Liver (tissue), 9 donors: ENCODE measurements around the gene MAFG. TPM values are rescaled to one million over a fixed set of nuclear protein-coding genes. Genes with fewer than 3 reads are reported as not detected.

ENCODE experiments used
- DNase-seq: peaks from one replicate; pipeline ENCODE4 v3.0.0-alpha.2; 2017; ENCODE audit warnings: low spot score
- H3K27ac ChIP-seq, 2 donors: one replicate each; pipeline ENCODE4 v1.7.0; 2013; ENCODE audit warnings: inconsistent platforms in 2 of 2, low read length in 2 of 2, control low read depth in 1 of 2, low read depth in 1 of 2, mild to moderate bottlenecking in 1 of 2
- H3K27me3 ChIP-seq, 4 donors: one replicate each; pipeline versions ENCODE4 v1.6.1 to v1.7.0; 2013; ENCODE audit warnings: low read length in 3 of 4, inconsistent platforms in 1 of 4, mild to moderate bottlenecking in 1 of 4, moderate library complexity in 1 of 4; ENCODE audit not compliant: control insufficient read depth in 4 of 4, insufficient read depth in 4 of 4
- H3K36me3 ChIP-seq, 4 donors: one replicate each; pipeline versions ENCODE4 v1.6.1 to v1.7.0; 2013; ENCODE audit warnings: low read length in 3 of 4, mild to moderate bottlenecking in 3 of 4, low read depth in 1 of 4, moderate library complexity in 1 of 4; ENCODE audit not compliant: control insufficient read depth in 4 of 4, insufficient read depth in 3 of 4
- H3K4me1 ChIP-seq, 4 donors: one replicate each; pipeline versions ENCODE4 v1.6.1 to v1.7.0; 2013; ENCODE audit warnings: low read length in 3 of 4, mild to moderate bottlenecking in 3 of 4, moderate library complexity in 1 of 4; ENCODE audit not compliant: control insufficient read depth in 4 of 4, insufficient read depth in 4 of 4
- H3K4me3 ChIP-seq, 3 donors: one replicate each; pipeline versions ENCODE4 v1.6.1 to v1.7.0; 2013; ENCODE audit warnings: low read length in 3 of 3, control low read depth in 1 of 3, low read depth in 1 of 3, mild to moderate bottlenecking in 1 of 3
- H3K9ac ChIP-seq, 2 donors: one replicate each; pipeline ENCODE4 v1.7.0; 2013; ENCODE audit warnings: low read length in 2 of 2, mild to moderate bottlenecking in 2 of 2, moderate library complexity in 2 of 2, control low read depth in 1 of 2, low read depth in 1 of 2
- H3K9me3 ChIP-seq, 4 donors: one replicate each; pipeline versions ENCODE4 v1.6.1 to v1.7.0; 2013; ENCODE audit warnings: low read length in 3 of 4; ENCODE audit not compliant: control insufficient read depth in 4 of 4
- ATF3 ChIP-seq: IDR thresholded peaks from 2 replicates; pipeline ENCODE4 v1.6.1; 2016; ENCODE audit warnings: antibody characterized with exemption
- CTCF ChIP-seq: fragments of 150-350 bp; IDR thresholded peaks from 2 replicates; pipeline ENCODE4 v1.5.1; 2017; ENCODE audit warnings: improper control_type of control experiment, low read depth, low read length; ENCODE audit not compliant: missing input control
- EGR1 ChIP-seq, 2 donors: IDR thresholded peaks; 2 replicates each; pipeline ENCODE4 v1.6.1; 2016 to 2018; ENCODE audit warnings: antibody characterized with exemption in 2 of 2, low read depth in 2 of 2
- FOXA2 ChIP-seq: IDR thresholded peaks from 2 replicates; pipeline ENCODE4 v1.6.1; 2016; ENCODE audit warnings: antibody characterized with exemption
- GABPA ChIP-seq, 2 donors: IDR thresholded peaks in 1 of 2; conservative IDR thresholded peaks in 1 of 2; 2 replicates each; pipeline ENCODE4 v1.6.1; 2016; ENCODE audit warnings: antibody characterized with exemption in 2 of 2, mild to moderate bottlenecking in 1 of 2, moderate library complexity in 1 of 2
- HNF4A ChIP-seq, 2 donors: conservative IDR thresholded peaks; 2 replicates each; pipeline ENCODE4 v1.6.1; 2016; ENCODE audit warnings: antibody characterized with exemption in 2 of 2, mild to moderate bottlenecking in 2 of 2
- HNF4G ChIP-seq: IDR thresholded peaks from 2 replicates; pipeline ENCODE4 v1.6.1; 2016; ENCODE audit warnings: antibody characterized with exemption
- NR2F2 ChIP-seq: IDR thresholded peaks from 2 replicates; pipeline ENCODE4 v1.6.1; 2016; ENCODE audit warnings: antibody characterized with exemption
- RAD21 ChIP-seq, 2 donors: IDR thresholded peaks; 2 replicates each; pipeline ENCODE4 v1.6.1; 2016; ENCODE audit warnings: antibody characterized with exemption in 2 of 2, mild to moderate bottlenecking in 2 of 2
- REST ChIP-seq: IDR thresholded peaks from 2 replicates; pipeline ENCODE4 v1.6.1; 2016; ENCODE audit warnings: antibody characterized with exemption, mild to moderate bottlenecking
- RXRA ChIP-seq, 2 donors: IDR thresholded peaks; 2 replicates each; pipeline ENCODE4 v1.6.1; 2017 to 2018; ENCODE audit warnings: antibody characterized with exemption in 2 of 2, mild to moderate bottlenecking in 1 of 2
- SP1 ChIP-seq: IDR thresholded peaks from 2 replicates; pipeline ENCODE4 v1.6.1; 2018; ENCODE audit warnings: antibody characterized with exemption, mild to moderate bottlenecking
- YY1 ChIP-seq: IDR thresholded peaks from 2 replicates; pipeline ENCODE4 v1.6.1; 2016; ENCODE audit warnings: antibody characterized with exemption, mild to moderate bottlenecking
- ZBTB33 ChIP-seq: IDR thresholded peaks from 2 replicates; pipeline ENCODE4 v1.6.1; 2016; ENCODE audit warnings: antibody characterized with exemption
- WGBS: extraction: QIAGEN DNeasy Blood & Tissue Kit; methylation state at CpG from one replicate; pipeline ENCODE4 v1.1.7; 2013; 5-methylcytosine and 5-hydroxymethylcytosine counted together
- polyA plus RNA-seq, 2 donors: library from polyadenylated mRNA; stranded (reverse) in 1 of 2; unstranded in 1 of 2; fragments of 200-250 nt in 1 of 2; fragments of >200 nt in 1 of 2; fragmentation: Nextera tagmentation in 1 of 2; extraction: Ambion mirVana in 1 of 2; gene quantifications; one replicate each; pipeline versions ENCODE4 v1.2.1 to v1.2.3, GENCODE V29; 2013 to 2015
- total RNA-seq, 2 donors: library from RNA; depleted of rRNA; stranded (reverse); fragments of >200 nt; gene quantifications; one replicate each; pipeline ENCODE4 v1.2.3, GENCODE V29; 2014
- donor health status: healthy.
- donor health status: healthy.
- donor health status: healthy.
- donor health status: healthy.
- donor health status: healthy.

The MAFG gene
- total and polyA plus RNA-seq, 4 donors: 3.0 to 17.0 (median 8.9) TPM

- no peak for TF ChIP-seq YY1
- TF ChIP-seq REST: no peak
- no peak for TF ChIP-seq HNF4A (conservative IDR thresholded peaks at IDR 0.05)
Measured at GRCh38 chr17:81911969-81912368, 15.6 kb downstream of the MAFG start (continued).

- peak within 1 kb of the TSS; percentile 68 to 72 for H3K9ac ChIP-seq
- peak within 1 kb of the TSS; percentile 76 to 90 (median 87) for H3K4me3 ChIP-seq
- H3K27ac ChIP-seq: peak within 1 kb of the TSS; percentile 85 to 86
- no peaks in the 10 kb centered on the region for H3K27me3 ChIP-seq
- TF ChIP-seq RAD21 (IDR thresholded peaks at IDR 0.05) (peak in 1 of 2 donors; percentile 41), SP1 (peak; percentile 59), EGR1 (IDR thresholded peaks at IDR 0.05; ENCODE audit: low read depth in 2 of 2) (peak in 1 of 2 donors; percentile 14), CTCF (no peak)
- peaks cover 17 to 50% (median 26%) of the 10 kb centered on the region in 4 donors for H3K36me3 ChIP-seq
- peak; percentile 93 for DNase-seq
- peaks cover 8 to 37% (median 16%) of the 10 kb centered on the region in 4 donors for H3K4me1 ChIP-seq
- 3% methylated on average over 84 of the region's 84 CpGs for WGBS
- no peaks in the 10 kb centered on the region for H3K9me3 ChIP-seq
Measured at GRCh38 chr17:81911277-81911961, 16.1 kb downstream of the MAFG start, which contains the start of gene PCYT2. PCYT2 (minus strand) TSS chr17:81911399; CDS start chr17:81911355, 44 bp downstream.

- H3K4me1 ChIP-seq: peaks cover 8 to 37% (median 16%) of the 10 kb centered on the region in 4 donors
- peaks cover 17 to 52% (median 29%) of the 10 kb centered on the region in 4 donors for H3K36me3 ChIP-seq
- under 1% methylated on average over 55 of the region's 55 CpGs for WGBS
- H3K4me3 ChIP-seq: peak overlapping the region; percentile 76 to 90 (median 87)
- TF ChIP-seq CTCF (no peak), RXRA (IDR thresholded peaks at IDR 0.05) (no peak), YY1 (no peak), EGR1 (IDR thresholded peaks at IDR 0.05; ENCODE audit: low read depth in 2 of 2) (no peak), ZBTB33 (no peak), REST (no peak), FOXA2 (no peak), HNF4G (no peak), SP1 (no peak), GABPA (IDR thresholded peaks at IDR 0.05 in 1 of 2, conservative IDR thresholded peaks at IDR 0.05 in 1 of 2) (no peak), ATF3 (no peak), NR2F2 (no peak)
- H3K27ac ChIP-seq: peak overlapping the region; percentile 85 to 86
- no peak for DNase-seq
- peak overlapping the region; percentile 68 to 72 for H3K9ac ChIP-seq
- no peaks in the 10 kb centered on the region for H3K9me3 ChIP-seq
- H3K27me3 ChIP-seq: no peaks in the 10 kb centered on the region
Measured at GRCh38 chr17:81910840-81911276, 16.7 kb downstream of the MAFG start.
